PC-3 (cell line): ENCODE measurements around the gene PCDH9. TPM values are rescaled to one million over a fixed set of nuclear protein-coding genes. Genes with fewer than 3 reads are reported as not detected.

Source experiments
- ATAC-seq: fragments of 200-7000 bp; cut with Tn5 transposase; 2 replicates; pipeline ENCODE4 v1.9.1; 2020; ENCODE audit warnings: mild to moderate bottlenecking, moderate library complexity
- BruUV-seq: library from RNA; stranded (reverse); fragments of 400-500 nt; replicated peaks from 2 replicates; lab custom pipeline; 2021; lab: Mats Ljungman, UMichigan
- CTCF ChIA-PET: fragments of 300-600 bp; sonication (Branson Sonifier 250); formaldehyde crosslinking; loops from one replicate; lab custom pipeline; 2022; ENCODE audit warnings: antibody characterized with exemption; lab: Charles Lee
- POLR2A ChIA-PET: fragments of 300-600 bp; sonication (Branson Sonifier 250); formaldehyde crosslinking; loops from one replicate; lab custom pipeline; 2022; ENCODE audit warnings: antibody characterized with exemption; ENCODE audit not compliant: unreplicated experiment; lab: Charles Lee
- DNase-seq: peaks from one replicate; pipeline ENCODE4 v3.0.0-alpha.2; 2015
- H2AFZ ChIP-seq: fragments of 300-600 bp; sonication (generic); 2 replicates; pipeline ENCODE4 v1.6.0; 2016; ENCODE audit warnings: antibody characterized with exemption, low read length
- H3F3A ChIP-seq: fragments of 300-600 bp; sonication (generic); one replicate; pipeline ENCODE4 v1.6.0; 2017; ENCODE audit warnings: antibody characterized with exemption, low read length, control low read depth, mild to moderate bottlenecking; ENCODE audit not compliant: unreplicated experiment
- H3K27ac ChIP-seq: fragments of 300-600 bp; sonication (generic); 2 replicates; pipeline ENCODE4 v1.5.1; 2016; ENCODE audit warnings: mild to moderate bottlenecking, low read length
- H3K27me3 ChIP-seq: fragments of 300-600 bp; sonication (generic); 2 replicates; pipeline ENCODE4 v1.6.1; 2016; ENCODE audit warnings: low read length, mixed read lengths
- H3K36me3 ChIP-seq: fragments of 300-600 bp; sonication (generic); 2 replicates; pipeline ENCODE4 v1.6.1; 2016; ENCODE audit warnings: low read depth, mixed run types, low read length, mixed read lengths
- H3K4me1 ChIP-seq: fragments of 300-600 bp; sonication (generic); 2 replicates; pipeline ENCODE4 v1.5.1; 2016; ENCODE audit warnings: low read length; ENCODE audit not compliant: insufficient read depth
- H3K4me2 ChIP-seq: fragments of 300-600 bp; sonication (generic); 2 replicates; pipeline ENCODE4 v1.6.0; 2016; ENCODE audit warnings: low read length
- H3K4me3 ChIP-seq: fragments of 300-600 bp; sonication (generic); 2 replicates; pipeline ENCODE4 v1.5.1; 2016; ENCODE audit warnings: mild to moderate bottlenecking, low read length, mixed read lengths
- H3K79me2 ChIP-seq: fragments of 300-600 bp; sonication (generic); 2 replicates; pipeline ENCODE4 v1.6.1; 2017; ENCODE audit warnings: low read length, mixed read lengths
- H3K9ac ChIP-seq: fragments of 300-600 bp; sonication (generic); 2 replicates; pipeline ENCODE4 v1.6.0; 2016; ENCODE audit warnings: mild to moderate bottlenecking, low read length
- H3K9me2 ChIP-seq: fragments of 300-600 bp; sonication (generic); replicated peaks from 2 replicates; pipeline ENCODE4 v1.6.1; 2016; ENCODE audit warnings: mixed run types, low read length, mixed read lengths
- H3K9me3 ChIP-seq: fragments of 300-600 bp; sonication (generic); 2 replicates; pipeline ENCODE4 v1.6.1; 2016; ENCODE audit warnings: low read length, mixed read lengths
- H4K20me1 ChIP-seq: fragments of 300-600 bp; sonication (generic); 2 replicates; pipeline ENCODE4 v1.6.1; 2016; ENCODE audit warnings: low read length, mixed read lengths
- CTCF ChIP-seq: fragments of 300-600 bp; sonication (generic); conservative IDR thresholded peaks from 2 replicates; pipeline ENCODE4 v1.5.1; 2017; ENCODE audit warnings: antibody characterized with exemption, low read depth, mild to moderate bottlenecking, low read length
- EZH2 ChIP-seq: fragments of 300-600 bp; sonication (generic); IDR thresholded peaks from one replicate; pipeline ENCODE4 v1.6.1; 2017; ENCODE audit warnings: antibody characterized with exemption, mild to moderate bottlenecking, low read length; ENCODE audit not compliant: unreplicated experiment
- EZH2phosphoT487 ChIP-seq: fragments of 300-600 bp; sonication (generic); IDR thresholded peaks from 2 replicates; pipeline ENCODE4 v1.6.1; 2018; ENCODE audit warnings: mild to moderate bottlenecking, antibody characterized with exemption, low read length, borderline replicate concordance
- intact Hi-C: fragments of 100-400 bp; cut with micrococcal nuclease; formaldehyde crosslinking; loops from 2 replicates; pipeline ENCODE4 v1.9.0; 2023
- total RNA-seq: library from RNA; depleted of rRNA; stranded (reverse); fragments of >200 nt; gene quantifications from 2 replicates; pipeline ENCODE4 v1.2.3, GENCODE V29; 2014

PCDH9 gene
- total RNA-seq, 1 experiment from 2014 or later = 0.98 TPM

GRCh38 chr13:66644855-66645460, 585.2 kb downstream of the PCDH9 start:
- no peak overlapping the region for H3K4me2 ChIP-seq
- H3K27me3 ChIP-seq = no peaks in the 10 kb centered on the region
- DNase-seq (no peak), ATAC-seq (no peak)
- no peaks in the 10 kb centered on the region for H3K36me3 ChIP-seq
- intact Hi-C loops = no loop called here
- ChIA-PET POLR2A (no interaction called here), CTCF (no interaction called here)
- H3K27ac ChIP-seq = no peak overlapping the region
- no peaks in the 10 kb centered on the region for H3F3A ChIP-seq
- H3K9ac ChIP-seq = no peak overlapping the region
- no peak for TF ChIP-seq CTCF
- TF ChIP-seq EZH2phosphoT487 = no peak
- no peak for TF ChIP-seq EZH2
- no peaks in the 10 kb centered on the region for H3K9me3 ChIP-seq
- no peaks in the 10 kb centered on the region for H3K9me2 ChIP-seq
- H3K4me1 ChIP-seq = no peaks in the 10 kb centered on the region
- BruUV-seq = no TSS peak
- no peaks in the 10 kb centered on the region for H3K79me2 ChIP-seq
- no peak overlapping the region for H3K4me3 ChIP-seq
- H2AFZ ChIP-seq = no peak overlapping the region
- H4K20me1 ChIP-seq = no peaks in the 10 kb centered on the region

GRCh38 chr13:66640231-66640630, 589.9 kb downstream of the PCDH9 start:
- POLR2A ChIA-PET = no interaction called here
- BruUV-seq = no TSS peak

More at GRCh38 chr13:66640231-66640630, 589.9 kb downstream of the PCDH9 start:
- no peaks in the 10 kb centered on the region for H3K27me3 ChIP-seq
- H3K9me3 ChIP-seq = no peaks in the 10 kb centered on the region
- H3K27ac ChIP-seq = no peak overlapping the region
- DNase-seq (no peak), ATAC-seq (no peak)
- no peaks in the 10 kb centered on the region for H3K36me3 ChIP-seq
- CTCF ChIA-PET = no interaction called here
- no peaks in the 10 kb centered on the region for H3K9me2 ChIP-seq
- H3K79me2 ChIP-seq = no peaks in the 10 kb centered on the region
- H3K4me2 ChIP-seq = no peak overlapping the region
- no peaks in the 10 kb centered on the region for H3F3A ChIP-seq
- H3K4me3 ChIP-seq = no peak overlapping the region
- no peak overlapping the region for H3K9ac ChIP-seq
- H2AFZ ChIP-seq = no peak overlapping the region
- peaks cover 8% of the 10 kb centered on the region; the same call in 1 of the 2 replicates for H3K4me1 ChIP-seq
- no peaks in the 10 kb centered on the region for H4K20me1 ChIP-seq
- intact Hi-C loops = no loop called here
- TF ChIP-seq CTCF (no peak), EZH2phosphoT487 (no peak), EZH2 (no peak)
